Smooth muscle cell (in vitro differentiated cells): Measurements from ENCODE around the gene SENP5. TPM values are rescaled to one million over a fixed set of nuclear protein-coding genes. Genes with fewer than 3 reads are reported as not detected.
A peak's percentile ranks its signal among the peaks of the same experiment; 100 is the strongest.

ENCODE experiments used
- DNase-seq: peaks from one replicate; lab custom pipeline; 2025; ENCODE audit not compliant: unreplicated experiment; lab: John Stamatoyannopoulos, UW
- H2AFZ ChIP-seq: fragments of 200-600 bp; sonication (generic); 2 replicates; pipeline ENCODE4 v1.6.0; 2016; ENCODE audit warnings: antibody characterized with exemption, low read depth, mild to moderate bottlenecking
- H3F3A ChIP-seq: fragments of 200-600 bp; sonication (generic); 2 replicates; pipeline ENCODE4 v1.6.0; 2017; ENCODE audit warnings: antibody characterized with exemption, low read depth
- H3K27ac ChIP-seq: fragments of 200-600 bp; sonication (generic); 2 replicates; pipeline ENCODE4 v1.5.1; 2016; ENCODE audit warnings: low read depth, mild to moderate bottlenecking
- H3K27me3 ChIP-seq: fragments of 200-600 bp; sonication (generic); 2 replicates; pipeline ENCODE4 v1.6.1; 2016; ENCODE audit warnings: low read depth, mild to moderate bottlenecking
- H3K36me3 ChIP-seq: fragments of 200-600 bp; sonication (generic); 2 replicates; pipeline ENCODE4 v1.5.1; 2016; ENCODE audit warnings: low read depth
- H3K4me1 ChIP-seq: fragments of 200-600 bp; sonication (generic); 2 replicates; pipeline ENCODE4 v1.5.1; 2016; ENCODE audit warnings: low read depth
- H3K4me2 ChIP-seq: fragments of 200-600 bp; sonication (generic); 2 replicates; pipeline ENCODE4 v1.6.0; 2016; ENCODE audit warnings: mild to moderate bottlenecking
- H3K4me3 ChIP-seq: fragments of 200-600 bp; sonication (generic); 2 replicates; pipeline ENCODE4 v1.5.1; 2016; ENCODE audit warnings: mild to moderate bottlenecking
- H3K79me2 ChIP-seq: fragments of 200-600 bp; sonication (generic); 2 replicates; pipeline ENCODE4 v1.6.0; 2016; ENCODE audit warnings: low read depth, mild to moderate bottlenecking
- H3K9ac ChIP-seq: fragments of 200-600 bp; sonication (generic); 2 replicates; pipeline ENCODE4 v1.6.0; 2016; ENCODE audit warnings: low read depth
- H3K9me3 ChIP-seq: fragments of 200-600 bp; sonication (generic); replicated peaks from 2 replicates; pipeline ENCODE4 v1.5.1; 2016; ENCODE audit warnings: low read depth
- H4K20me1 ChIP-seq: fragments of 200-600 bp; sonication (generic); 2 replicates; pipeline ENCODE4 v1.6.0; 2016; ENCODE audit warnings: low read depth
- CTCF ChIP-seq: fragments of 200-600 bp; sonication (generic); IDR thresholded peaks from 2 replicates; pipeline ENCODE4 v1.5.1; 2017; ENCODE audit warnings: borderline replicate concordance, mild to moderate bottlenecking, antibody characterized with exemption; ENCODE audit not compliant: insufficient read depth, poor library complexity, severe bottlenecking
- WGBS: methylation state at CpG from one replicate; pipeline ENCODE4 v1.1.7; 2016; ENCODE audit warnings: low lambda C conversion rate; 5-methylcytosine and 5-hydroxymethylcytosine counted together
- polyA plus RNA-seq: library from polyadenylated mRNA; unstranded; fragments of >200 nt; fragmentation: Nextera tagmentation; extraction: Ambion mirVana; gene quantifications from 2 replicates; pipeline ENCODE4 v1.2.1, GENCODE V29; 2016
- total RNA-seq: library from RNA; depleted of rRNA; stranded (reverse); fragments of >200 nt; gene quantifications from 2 replicates; pipeline ENCODE4 v1.2.3, GENCODE V29; 2014

The SENP5 gene
- total and polyA plus RNA-seq, 2 experiments from 2014 or later, result 18.6 to 35.0 TPM

- Histone ChIP-seq H3K4me2 (peak within 1 kb of the TSS; percentile 96), H3K9ac (no peak within 1 kb of the TSS), H3K27me3 (peaks cover 41% of the 10 kb centered on the region), H3F3A (no peaks in the 10 kb centered on the region), H3K79me2 (no peaks in the 10 kb centered on the region), H4K20me1 (no peaks in the 10 kb centered on the region), H3K9me3 (no peaks in the 10 kb centered on the region), H3K36me3 (no peaks in the 10 kb centered on the region), H3K4me1 (no peaks in the 10 kb centered on the region), H2AFZ (peak within 1 kb of the TSS; percentile 99), H3K27ac (no peak within 1 kb of the TSS), H3K4me3 (peak within 1 kb of the TSS; percentile 72)
- 13% methylated on average over 35 of the region's 98 CpGs for WGBS
- TF ChIP-seq CTCF, result no peak
- DNase-seq, result no peak
Measured at GRCh38 chr3:196968233-196969133, 100.8 kb downstream of the SENP5 start, which contains the start of gene PIGZ. TSS of gene PIGZ (minus strand) at chr3:196968833. CDS start at chr3:196952031, 16,802 bp downstream.

GRCh38 chr3:196969134-196969659 is 101.5 kb downstream of the SENP5 start:
- peak overlapping the region; percentile 72 for H3K4me3 ChIP-seq
- TF ChIP-seq CTCF, result no peak
- H3K4me1 ChIP-seq, result no peaks in the 10 kb centered on the region
- no peaks in the 10 kb centered on the region for H3K36me3 ChIP-seq
- no peak overlapping the region for H3K9ac ChIP-seq
- peak overlapping the region; percentile 96 for H3K4me2 ChIP-seq
- DNase-seq, result no peak
- no peaks in the 10 kb centered on the region for H3K79me2 ChIP-seq
- peaks cover 41% of the 10 kb centered on the region for H3K27me3 ChIP-seq
- no peak overlapping the region for H3K27ac ChIP-seq
- no peaks in the 10 kb centered on the region for H3K9me3 ChIP-seq
- peak overlapping the region; percentile 99 for H2AFZ ChIP-seq
- WGBS, result 2% methylated on average over 56 of the region's 72 CpGs
- H4K20me1 ChIP-seq, result no peaks in the 10 kb centered on the region
- no peaks in the 10 kb centered on the region for H3F3A ChIP-seq

DNA sequence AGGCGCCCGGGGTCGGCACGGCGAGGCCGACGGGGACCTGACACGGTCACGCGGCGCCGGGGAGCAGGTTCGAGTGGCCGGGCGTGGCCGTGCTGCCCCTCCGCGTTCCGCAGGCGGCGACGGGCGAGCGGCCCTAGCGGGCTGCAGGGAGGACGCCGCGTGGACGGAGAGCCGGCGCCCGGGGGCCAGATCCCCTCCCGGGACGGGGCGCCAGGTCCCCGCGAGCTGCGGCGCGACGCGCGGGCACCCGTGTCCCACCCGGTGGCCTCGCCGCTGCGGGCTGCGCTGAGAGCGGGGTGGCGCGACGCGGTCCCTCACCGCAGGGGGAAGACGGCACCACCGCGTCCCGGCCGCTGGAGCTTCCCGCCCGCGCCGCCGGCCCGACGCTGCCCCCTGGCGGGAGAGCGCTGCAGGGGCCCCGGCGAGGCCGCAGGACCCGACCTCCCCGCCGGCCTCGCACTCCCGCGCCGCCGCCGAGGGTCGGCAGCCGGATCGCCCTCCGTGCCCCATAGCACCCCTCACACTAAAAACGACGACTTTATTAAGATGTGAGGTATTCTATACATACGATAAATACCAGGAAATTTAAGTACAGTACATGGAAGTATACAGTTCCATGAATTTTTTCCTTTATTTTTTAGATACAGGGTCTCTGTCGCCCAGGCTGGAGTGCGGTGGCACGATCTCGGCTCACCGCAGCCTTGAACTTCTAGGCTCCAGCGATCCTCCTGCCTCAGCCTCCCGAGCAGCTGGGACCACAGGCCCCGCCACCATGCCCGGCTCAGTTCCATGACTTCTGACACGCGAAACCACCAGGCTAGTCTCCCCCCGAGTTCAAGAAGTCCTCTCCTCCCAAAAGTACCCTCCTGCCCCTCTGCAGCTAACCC is 102.2 kb downstream of the SENP5 start:
- peak; percentile 35 for DNase-seq
- Histone ChIP-seq H3K4me2 (peak overlapping the region; percentile 96), H3K9ac (no peak overlapping the region), H4K20me1 (no peaks in the 10 kb centered on the region), H3K36me3 (no peaks in the 10 kb centered on the region), H3K4me3 (peak overlapping the region; percentile 72), H3K4me1 (no peaks in the 10 kb centered on the region), H2AFZ (peak overlapping the region; percentile 99), H3K27ac (no peak overlapping the region), H3F3A (no peaks in the 10 kb centered on the region), H3K27me3 (peaks cover 41% of the 10 kb centered on the region), H3K79me2 (no peaks in the 10 kb centered on the region), H3K9me3 (no peaks in the 10 kb centered on the region)
- 14% methylated on average over 61 of the region's 100 CpGs for WGBS
- peak; percentile 72 for TF ChIP-seq CTCF
